WI38 (cell line): ENCODE results near the gene RRAGC.

Experiments used
- H3K4me3 ChIP-seq: 2 replicates; pipeline ENCODE4 v1.5.1; 2011; ENCODE audit warnings: low read depth, mild to moderate bottlenecking, control low read depth, low read length
- TF ChIP-seq, protein P1 (sequence below): IDR thresholded peaks from 2 replicates; pipeline ENCODE4 v1.5.1; 2012; ENCODE audit warnings: low read depth, mild to moderate bottlenecking, control low read depth, low read length

The RRAGC gene

DNA sequence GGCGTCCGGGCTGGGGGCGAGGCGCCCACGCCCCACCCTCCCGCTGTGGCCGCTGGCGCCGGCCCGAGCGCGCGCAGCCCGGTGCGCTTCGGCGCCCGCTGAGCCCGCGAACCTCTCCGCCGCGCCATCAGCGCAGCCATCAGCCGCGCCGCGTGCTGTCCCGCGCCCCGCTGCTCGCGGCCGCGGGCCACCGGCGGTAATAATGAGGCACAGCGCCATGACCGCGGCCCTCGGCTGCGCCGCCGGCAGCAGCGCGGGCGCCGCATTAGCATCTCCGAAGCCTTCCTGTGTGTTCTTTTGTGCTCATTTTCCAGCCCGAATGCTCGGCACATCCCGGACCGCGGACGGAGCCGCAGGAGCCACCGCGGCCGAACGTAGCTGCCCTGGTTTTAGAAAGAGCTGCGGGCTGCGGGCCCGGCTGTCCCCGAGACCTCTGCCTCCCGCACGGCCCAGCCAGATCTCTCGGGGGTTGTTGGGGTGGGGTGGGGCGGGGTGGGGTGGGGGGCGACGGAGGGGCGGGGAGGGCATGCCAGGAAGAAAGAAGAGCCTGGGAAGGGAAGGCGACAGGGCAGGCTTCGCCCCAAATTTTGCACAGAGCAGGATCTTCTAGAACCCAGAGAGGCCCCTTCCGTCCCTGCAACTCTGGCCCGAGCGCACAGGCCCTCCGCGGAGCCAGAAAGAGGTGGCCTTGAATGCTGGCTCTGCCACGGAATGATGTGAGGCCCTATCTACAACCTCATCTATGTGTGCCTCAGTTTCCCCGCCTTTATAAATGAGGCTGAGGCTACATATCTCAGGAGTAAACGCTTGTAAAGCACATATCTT, 55.3 kb downstream of the RRAGC start:
- TF ChIP-seq, protein P1, sequence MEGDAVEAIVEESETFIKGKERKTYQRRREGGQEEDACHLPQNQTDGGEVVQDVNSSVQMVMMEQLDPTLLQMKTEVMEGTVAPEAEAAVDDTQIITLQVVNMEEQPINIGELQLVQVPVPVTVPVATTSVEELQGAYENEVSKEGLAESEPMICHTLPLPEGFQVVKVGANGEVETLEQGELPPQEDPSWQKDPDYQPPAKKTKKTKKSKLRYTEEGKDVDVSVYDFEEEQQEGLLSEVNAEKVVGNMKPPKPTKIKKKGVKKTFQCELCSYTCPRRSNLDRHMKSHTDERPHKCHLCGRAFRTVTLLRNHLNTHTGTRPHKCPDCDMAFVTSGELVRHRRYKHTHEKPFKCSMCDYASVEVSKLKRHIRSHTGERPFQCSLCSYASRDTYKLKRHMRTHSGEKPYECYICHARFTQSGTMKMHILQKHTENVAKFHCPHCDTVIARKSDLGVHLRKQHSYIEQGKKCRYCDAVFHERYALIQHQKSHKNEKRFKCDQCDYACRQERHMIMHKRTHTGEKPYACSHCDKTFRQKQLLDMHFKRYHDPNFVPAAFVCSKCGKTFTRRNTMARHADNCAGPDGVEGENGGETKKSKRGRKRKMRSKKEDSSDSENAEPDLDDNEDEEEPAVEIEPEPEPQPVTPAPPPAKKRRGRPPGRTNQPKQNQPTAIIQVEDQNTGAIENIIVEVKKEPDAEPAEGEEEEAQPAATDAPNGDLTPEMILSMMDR, result no peak

DNA sequence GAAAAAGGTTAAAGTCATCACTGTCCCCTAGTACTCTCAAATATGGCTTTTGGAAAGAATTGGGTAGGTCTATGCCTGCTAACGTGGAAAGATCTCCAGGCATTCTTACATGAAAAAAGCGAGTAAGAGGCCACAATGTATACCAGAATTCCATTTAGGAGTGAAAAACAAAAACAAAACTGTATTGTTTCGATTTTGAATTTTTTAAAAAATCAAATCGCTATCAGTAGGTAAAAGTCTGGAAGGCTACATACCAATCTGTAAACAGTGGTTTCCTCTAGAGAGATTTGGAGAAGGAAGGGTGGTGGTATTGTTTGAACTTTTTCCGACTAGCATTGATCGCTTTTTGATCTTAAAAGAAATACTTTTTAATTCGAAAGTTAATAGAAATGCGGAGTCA, 55.9 kb downstream of the RRAGC start:
- TF ChIP-seq, protein P1, result no peak
- peak overlapping the region; percentile 27; the same call in 1 of the 2 replicates for H3K4me3 ChIP-seq

More for the DNA sequence above, 55.3 kb downstream of the RRAGC start:
- H3K4me3 ChIP-seq, result peak overlapping the region; percentile 35; the same call in 1 of the 2 replicates

DNA sequence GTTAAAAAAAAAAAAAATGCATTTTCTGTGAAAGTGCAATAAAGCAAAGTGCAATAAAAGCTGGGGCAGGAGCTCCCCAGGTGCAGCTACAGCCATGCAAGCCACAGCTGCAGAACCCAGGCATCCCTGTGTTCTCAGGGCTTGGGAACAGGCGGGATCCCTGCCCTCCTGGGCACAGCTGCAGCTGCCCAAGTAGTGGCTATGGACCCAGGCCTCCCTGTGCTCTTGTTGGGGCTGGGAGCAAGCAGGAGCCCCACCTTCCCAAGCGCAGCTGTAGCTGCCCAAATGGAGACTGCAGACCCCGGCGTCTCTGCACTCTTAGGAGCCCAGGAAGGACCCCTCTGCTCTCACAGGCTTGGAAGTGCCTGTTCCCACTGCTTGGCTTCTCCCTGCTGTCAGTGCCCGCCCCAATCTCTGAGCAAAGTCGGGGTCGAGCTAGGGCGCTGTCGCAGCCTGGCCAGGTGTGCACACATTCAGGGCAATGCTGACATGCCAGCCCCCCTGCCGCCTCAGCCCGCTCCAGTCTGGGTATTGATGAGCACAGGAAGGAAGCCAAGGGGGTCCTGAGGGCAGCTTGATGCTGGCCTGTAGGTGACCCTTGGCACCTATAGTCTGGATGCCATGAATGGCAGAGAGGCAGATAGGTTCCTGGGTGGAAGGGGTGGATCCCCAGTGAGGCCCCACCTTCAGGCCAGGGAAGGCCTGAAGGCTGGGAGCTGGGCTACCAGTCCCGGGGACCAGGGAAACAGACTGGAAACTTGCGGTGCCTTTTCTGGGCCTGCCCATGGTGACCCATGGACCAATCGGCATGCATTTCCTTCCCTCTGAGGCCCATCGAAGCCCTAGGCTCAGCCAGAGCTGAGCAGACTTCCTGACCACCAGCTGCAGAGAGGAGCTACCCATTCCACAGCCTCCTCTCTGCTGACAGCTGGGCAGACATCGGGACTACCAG, 58.6 kb downstream of the RRAGC start:
- H3K4me3 ChIP-seq, result no peak overlapping the region
- TF ChIP-seq, protein P1, result no peak

DNA sequence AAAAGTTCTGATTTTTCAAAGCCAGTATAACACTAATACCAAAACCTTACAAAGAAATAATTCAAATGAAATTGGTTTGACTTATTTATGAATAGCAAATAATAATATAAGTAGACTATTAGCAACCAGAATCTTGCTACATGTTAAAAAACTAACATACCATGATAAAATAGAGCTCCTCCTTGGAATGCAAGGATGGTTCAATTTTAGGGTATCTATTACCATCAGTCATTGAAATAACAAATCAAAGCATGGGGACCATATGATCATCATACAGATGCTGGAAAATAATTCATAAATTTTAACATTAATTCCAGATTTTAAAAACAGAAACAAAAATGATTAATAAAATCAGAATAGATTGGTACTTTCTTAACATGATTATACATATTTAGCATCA, 66.3 kb downstream of the RRAGC start:
- TF ChIP-seq, protein P1, result no peak

DNA sequence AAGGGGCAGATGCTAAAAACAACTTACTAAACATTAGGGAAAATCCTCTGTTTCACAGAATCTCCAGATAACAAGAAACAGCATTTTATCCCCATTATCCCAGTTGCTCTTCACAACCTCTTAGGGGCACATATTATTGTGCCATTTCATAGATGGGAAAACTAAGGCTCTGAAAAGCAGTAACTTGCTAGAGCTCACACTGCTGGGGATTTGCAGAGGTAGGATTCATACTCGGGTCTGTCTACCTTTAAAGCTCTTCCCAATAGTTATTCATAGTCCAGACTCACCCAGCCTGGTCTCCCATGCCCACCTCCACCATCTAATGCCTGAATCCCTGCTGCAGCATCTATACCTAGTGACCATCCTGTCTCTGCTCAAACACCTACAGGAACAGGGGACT, 67.7 kb downstream of the RRAGC start:
- TF ChIP-seq, protein P1, result no peak
- no peak overlapping the region for H3K4me3 ChIP-seq

More for the DNA sequence above, 66.3 kb downstream of the RRAGC start:
- no peak overlapping the region for H3K4me3 ChIP-seq

DNA sequence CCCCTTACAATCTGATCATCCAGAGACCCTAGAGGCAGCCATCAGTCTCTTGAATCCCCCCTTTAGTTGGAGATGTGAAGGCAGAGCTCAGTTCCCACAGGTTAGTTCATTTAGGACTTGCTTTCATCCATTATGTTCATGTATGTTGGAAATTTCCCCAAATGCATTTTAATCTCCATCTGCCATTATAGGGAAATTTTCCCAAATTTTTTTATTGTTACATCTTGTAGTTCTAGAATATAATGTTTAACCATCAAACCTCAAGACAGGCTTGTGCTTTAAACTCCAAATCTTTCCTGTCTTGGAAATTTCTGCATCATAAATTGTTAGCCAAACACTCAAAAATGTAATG, 68.4 kb downstream of the RRAGC start:
- H3K4me3 ChIP-seq, result no peak overlapping the region
- TF ChIP-seq, protein P1, result no peak
